H1 (cell line): ENCODE measurements around the gene ZNF518B.

Source experiments
- CEBPB ChIP-seq: IDR thresholded peaks from 2 replicates; pipeline ENCODE4 v1.6.1; 2012; ENCODE audit warnings: low read depth, low read length
- EP300 ChIP-seq, 2 experiments: IDR thresholded peaks; 1 replicate in 1 of 2; 2 replicates in 1 of 2; pipeline ENCODE4 v1.6.1; 2011 to 2012; ENCODE audit warnings: low read depth in 2 of 2, low read length in 2 of 2, mild to moderate bottlenecking in 2 of 2, borderline replicate concordance in 1 of 2, inconsistent platforms in 1 of 2, moderate library complexity in 1 of 2
- HDAC2 ChIP-seq, 2 experiments: fragments of 300-600 bp in 1 of 2; sonication (generic) in 1 of 2; IDR thresholded peaks; 2 replicates each; pipeline ENCODE4 v1.6.1; 2011 to 2012; ENCODE audit warnings: low read depth in 2 of 2, low read length in 2 of 2, mild to moderate bottlenecking in 2 of 2, moderate library complexity in 2 of 2, borderline replicate concordance in 1 of 2, inconsistent platforms in 1 of 2
- HDAC6 ChIP-seq: IDR thresholded peaks from one replicate; pipeline ENCODE4 v1.7.1; 2012; ENCODE audit warnings: low read depth, mild to moderate bottlenecking, inconsistent platforms, low read length, moderate library complexity
- MAFK ChIP-seq: IDR thresholded peaks from 2 replicates; pipeline ENCODE4 v1.6.1; 2012; ENCODE audit warnings: low read depth, mild to moderate bottlenecking, improper control_type of control experiment, low read length
- POLR2A ChIP-seq, 2 experiments: IDR thresholded peaks; 1 replicate in 1 of 2; 2 replicates in 1 of 2; pipeline ENCODE4 v1.6.1; 2011; ENCODE audit warnings: low read depth in 2 of 2, low read length in 2 of 2, mild to moderate bottlenecking in 2 of 2; ENCODE audit errors: control extremely low read depth in 1 of 2
- SP2 ChIP-seq: IDR thresholded peaks from 2 replicates; pipeline ENCODE4 v1.6.1; 2012; ENCODE audit warnings: mild to moderate bottlenecking, low read length, inconsistent platforms
- TCF12 ChIP-seq: IDR thresholded peaks from 2 replicates; pipeline ENCODE4 v1.6.1; 2011; ENCODE audit warnings: low read depth, mild to moderate bottlenecking, low read length
- YY1 ChIP-seq: IDR thresholded peaks from 2 replicates; pipeline ENCODE4 v1.6.1; 2011; ENCODE audit warnings: low read depth, mild to moderate bottlenecking, low read length
- TF ChIP-seq, protein P1 (sequence below): IDR thresholded peaks from 2 replicates; pipeline ENCODE4 v1.6.1; 2012; ENCODE audit warnings: low read length, inconsistent platforms
- TF ChIP-seq, protein P2 (sequence below), 3 experiments: IDR thresholded peaks; 1 replicate in 2 of 3; 2 replicates in 1 of 3; pipeline versions ENCODE4 v1.5.1 to v1.6.1; 2011; ENCODE audit warnings: low read length in 3 of 3, mild to moderate bottlenecking in 3 of 3, inconsistent platforms in 2 of 3, low read depth in 1 of 3, moderate library complexity in 1 of 3; ENCODE audit not compliant: insufficient read depth in 1 of 3; ENCODE audit errors: control extremely low read depth in 1 of 3

GRCh38 chr4:10413177-10413576 lies 44.0 kb downstream of the ZNF518B start:
- no peak for TF ChIP-seq EP300 (IDR thresholded peaks at IDR 0.05; ENCODE audit: borderline replicate concordance in 1 of 2, low read depth in 2 of 2, low read length in 2 of 2)
- TF ChIP-seq, protein P1, sequence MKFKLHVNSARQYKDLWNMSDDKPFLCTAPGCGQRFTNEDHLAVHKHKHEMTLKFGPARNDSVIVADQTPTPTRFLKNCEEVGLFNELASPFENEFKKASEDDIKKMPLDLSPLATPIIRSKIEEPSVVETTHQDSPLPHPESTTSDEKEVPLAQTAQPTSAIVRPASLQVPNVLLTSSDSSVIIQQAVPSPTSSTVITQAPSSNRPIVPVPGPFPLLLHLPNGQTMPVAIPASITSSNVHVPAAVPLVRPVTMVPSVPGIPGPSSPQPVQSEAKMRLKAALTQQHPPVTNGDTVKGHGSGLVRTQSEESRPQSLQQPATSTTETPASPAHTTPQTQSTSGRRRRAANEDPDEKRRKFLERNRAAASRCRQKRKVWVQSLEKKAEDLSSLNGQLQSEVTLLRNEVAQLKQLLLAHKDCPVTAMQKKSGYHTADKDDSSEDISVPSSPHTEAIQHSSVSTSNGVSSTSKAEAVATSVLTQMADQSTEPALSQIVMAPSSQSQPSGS: no peak
- no peak for TF ChIP-seq SP2
- no peak for TF ChIP-seq TCF12
- TF ChIP-seq HDAC2 (IDR thresholded peaks at IDR 0.05; ENCODE audit: borderline replicate concordance in 1 of 2, low read depth in 2 of 2, low read length in 2 of 2): no peak
- TF ChIP-seq YY1: no peak
- TF ChIP-seq, protein P2, sequence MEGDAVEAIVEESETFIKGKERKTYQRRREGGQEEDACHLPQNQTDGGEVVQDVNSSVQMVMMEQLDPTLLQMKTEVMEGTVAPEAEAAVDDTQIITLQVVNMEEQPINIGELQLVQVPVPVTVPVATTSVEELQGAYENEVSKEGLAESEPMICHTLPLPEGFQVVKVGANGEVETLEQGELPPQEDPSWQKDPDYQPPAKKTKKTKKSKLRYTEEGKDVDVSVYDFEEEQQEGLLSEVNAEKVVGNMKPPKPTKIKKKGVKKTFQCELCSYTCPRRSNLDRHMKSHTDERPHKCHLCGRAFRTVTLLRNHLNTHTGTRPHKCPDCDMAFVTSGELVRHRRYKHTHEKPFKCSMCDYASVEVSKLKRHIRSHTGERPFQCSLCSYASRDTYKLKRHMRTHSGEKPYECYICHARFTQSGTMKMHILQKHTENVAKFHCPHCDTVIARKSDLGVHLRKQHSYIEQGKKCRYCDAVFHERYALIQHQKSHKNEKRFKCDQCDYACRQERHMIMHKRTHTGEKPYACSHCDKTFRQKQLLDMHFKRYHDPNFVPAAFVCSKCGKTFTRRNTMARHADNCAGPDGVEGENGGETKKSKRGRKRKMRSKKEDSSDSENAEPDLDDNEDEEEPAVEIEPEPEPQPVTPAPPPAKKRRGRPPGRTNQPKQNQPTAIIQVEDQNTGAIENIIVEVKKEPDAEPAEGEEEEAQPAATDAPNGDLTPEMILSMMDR (IDR thresholded peaks at IDR 0.05; ENCODE audit: control extremely low read depth in 1 of 3, insufficient read depth in 1 of 3, low read depth in 1 of 3, low read length in 3 of 3): no peak
- no peak for TF ChIP-seq MAFK
- no peak for TF ChIP-seq POLR2A (IDR thresholded peaks at IDR 0.05; ENCODE audit: control extremely low read depth in 1 of 2, low read depth in 2 of 2, low read length in 2 of 2)
- no peak for TF ChIP-seq CEBPB
- no peak for TF ChIP-seq HDAC6
